ENCODE measurements around the gene DIDO1.

GRCh38 chr20:62941792-62942191 is 15.5 kb upstream of the DIDO1 start:
- TF ChIP-seq CTCF (IDR thresholded peaks at IDR 0.05) (no peak), EP300 (IDR thresholded peaks at IDR 0.05) (no peak), POLR2A (IDR thresholded peaks at IDR 0.05) (no peak)
